Aorta (tissue), 5 donors: Measurements from ENCODE around the gene ARID3A. TPM values are rescaled to one million over a fixed set of nuclear protein-coding genes. Genes with fewer than 3 reads are reported as not detected.

Source experiments
- ATAC-seq: fragments of 200-7000 bp; cut with Tn5 transposase; one replicate; pipeline ENCODE4 v1.9.1; 2022; ENCODE audit warnings: moderate library complexity; ENCODE audit not compliant: low FRiP score
- DNase-seq, 2 donors: peaks; one replicate each; pipeline ENCODE4 v3.0.0-alpha.2; 2020
- H3K27ac ChIP-seq, 2 donors: one replicate each; pipeline ENCODE4 v1.5.1; 2013; ENCODE audit warnings: low read length in 2 of 2, mild to moderate bottlenecking in 2 of 2, moderate library complexity in 2 of 2, control low read depth in 1 of 2, inconsistent platforms in 1 of 2, low read depth in 1 of 2
- H3K27me3 ChIP-seq, 2 donors: one replicate each; pipeline ENCODE4 v1.6.1; 2013; ENCODE audit warnings: control low read depth in 1 of 2, low read length in 1 of 2, mild to moderate bottlenecking in 1 of 2, moderate library complexity in 1 of 2; ENCODE audit not compliant: insufficient read depth in 2 of 2, control insufficient read depth in 1 of 2
- H3K36me3 ChIP-seq, 2 donors: one replicate each; pipeline ENCODE4 v1.6.1; 2013; ENCODE audit warnings: control low read depth in 1 of 2, low read length in 1 of 2, mild to moderate bottlenecking in 1 of 2; ENCODE audit not compliant: insufficient read depth in 2 of 2, control insufficient read depth in 1 of 2
- H3K4me1 ChIP-seq, 2 donors: one replicate each; pipeline ENCODE4 v1.6.1; 2013; ENCODE audit warnings: low read length in 2 of 2, control low read depth in 1 of 2, mild to moderate bottlenecking in 1 of 2, moderate library complexity in 1 of 2; ENCODE audit not compliant: insufficient read depth in 2 of 2, control insufficient read depth in 1 of 2
- H3K4me3 ChIP-seq, 2 donors: one replicate each; pipeline ENCODE4 v1.5.1; 2013; ENCODE audit warnings: low read length in 2 of 2, control low read depth in 1 of 2, mild to moderate bottlenecking in 1 of 2
- H3K9me3 ChIP-seq: one replicate; pipeline ENCODE4 v1.6.1; 2013; ENCODE audit warnings: mild to moderate bottlenecking, low read length; ENCODE audit not compliant: control insufficient read depth
- WGBS, 2 donors: extraction: QIAGEN DNeasy Blood & Tissue Kit; methylation state at CpG; one replicate each; pipeline ENCODE4 v1.1.7; 2013; 5-methylcytosine and 5-hydroxymethylcytosine counted together
- intact Hi-C, 2 donors: fragments of 100-400 bp; cut with DNase I; formaldehyde crosslinking; loops; one replicate each; pipeline versions ENCODE4 v1.14.2 to v1.15.0; 2022
- polyA plus RNA-seq, 2 donors: library from polyadenylated mRNA; stranded (reverse); fragments of 200-250 nt; gene quantifications; one replicate each; pipeline ENCODE4 v1.2.3, GENCODE V29; 2013
- total RNA-seq, 2 donors: library from RNA; stranded (reverse); fragmentation: NEBNext Ultra II Directional; extraction: Animal tissue kit (Norgen Biotek cat#: 25700); gene quantifications; one replicate each; pipeline ENCODE4 v1.2.1, GENCODE V29; 2021
- donor health status: healthy with polysubstance abuse.
- donor health status: Bipolar disorder and iron deficiency.
- donor health status: DM: no; HTN: no; CAD: no.
- donor health status: DM: no; HTN: no; CAD: no.
- donor health status: DM: yes; HTN: yes; CAD: no.

The ARID3A gene
- total and polyA plus RNA-seq, 4 donors: 0.97 to 13.8 (median 5.3) TPM

GRCh38 chr19:1006711-1007398 lies 81.0 kb downstream of the ARID3A start:
- Histone ChIP-seq H3K27me3 (no peaks in the 10 kb centered on the region), H3K4me3 (no peak overlapping the region), H3K9me3 (no peaks in the 10 kb centered on the region), H3K27ac (no peak overlapping the region), H3K36me3 (no peaks in the 10 kb centered on the region), H3K4me1 (no peaks in the 10 kb centered on the region)
- intact Hi-C loops: no loop called here
- no peak for DNase-seq
- WGBS, 2 donors: 69 to 75% methylated on average over 27 of the region's 27 CpGs
- no peak for ATAC-seq

- Histone ChIP-seq H3K27ac (no peak overlapping the region), H3K4me1 (no peaks in the 10 kb centered on the region), H3K4me3 (no peak overlapping the region), H3K27me3 (no peaks in the 10 kb centered on the region), H3K36me3 (no peaks in the 10 kb centered on the region), H3K9me3 (no peaks in the 10 kb centered on the region)
- ATAC-seq: no peak
- 93% methylated on average over 63 to 73 of the region's 73 CpGs for WGBS, 2 donors
- intact Hi-C loops: no loop called here
- DNase-seq: no peak
These were observed 81.8 kb downstream of the ARID3A start for GRCh38 chr19:1007399-1008251.

GRCh38 chr19:1008268-1009040 lies 82.6 kb downstream of the ARID3A start:
- DNase-seq: no peak
- intact Hi-C loops: no loop called here
- ATAC-seq: no peak
- Histone ChIP-seq H3K27ac (no peak overlapping the region), H3K27me3 (no peaks in the 10 kb centered on the region), H3K4me3 (no peak overlapping the region), H3K9me3 (no peaks in the 10 kb centered on the region), H3K4me1 (no peaks in the 10 kb centered on the region), H3K36me3 (no peaks in the 10 kb centered on the region)
- WGBS, 2 donors: 93 to 94% methylated on average over 28 to 45 of the region's 45 CpGs

GRCh38 chr19:1009041-1009980 lies 83.5 kb downstream of the ARID3A start:
- WGBS, 2 donors: 80 to 81% methylated on average over 82 to 92 of the region's 92 CpGs
- DNase-seq (no peak), ATAC-seq (no peak)
- Histone ChIP-seq H3K36me3 (no peaks in the 10 kb centered on the region), H3K27ac (no peak overlapping the region), H3K4me3 (no peak overlapping the region), H3K27me3 (no peaks in the 10 kb centered on the region), H3K9me3 (no peaks in the 10 kb centered on the region), H3K4me1 (no peaks in the 10 kb centered on the region)
- intact Hi-C loops: no loop called here

GRCh38 chr19:1009981-1010538 lies 84.2 kb downstream of the ARID3A start:
- intact Hi-C loops: no loop called here
- no peaks in the 10 kb centered on the region for H3K36me3 ChIP-seq
- DNase-seq: no peak
- ATAC-seq: no peak
- no peaks in the 10 kb centered on the region for H3K27me3 ChIP-seq
- WGBS, 2 donors: 84 to 85% methylated on average over 27 to 29 of the region's 29 CpGs
- no peak overlapping the region for H3K4me3 ChIP-seq
- H3K9me3 ChIP-seq: no peaks in the 10 kb centered on the region
- no peak overlapping the region for H3K27ac ChIP-seq
- H3K4me1 ChIP-seq: no peaks in the 10 kb centered on the region

GRCh38 chr19:1010586-1011510 lies 85.0 kb downstream of the ARID3A start:
- Histone ChIP-seq H3K9me3 (no peaks in the 10 kb centered on the region), H3K4me1 (no peaks in the 10 kb centered on the region), H3K36me3 (no peaks in the 10 kb centered on the region), H3K27me3 (no peaks in the 10 kb centered on the region), H3K27ac (no peak overlapping the region), H3K4me3 (no peak overlapping the region)
- ATAC-seq: no peak
- 91 to 92% methylated on average over 54 to 56 of the region's 56 CpGs for WGBS, 2 donors
- intact Hi-C loops: no loop called here
- no peak for DNase-seq

- DNase-seq: no peak
- no peak overlapping the region for H3K4me3 ChIP-seq
- 94 to 98% methylated on average over 28 to 36 of the region's 36 CpGs for WGBS, 2 donors
- H3K27ac ChIP-seq: no peak overlapping the region
- H3K9me3 ChIP-seq: no peaks in the 10 kb centered on the region
- no peaks in the 10 kb centered on the region for H3K4me1 ChIP-seq
- ATAC-seq: no peak
- intact Hi-C loops: no loop called here
- no peaks in the 10 kb centered on the region for H3K36me3 ChIP-seq
- H3K27me3 ChIP-seq: no peaks in the 10 kb centered on the region
These were observed 86.0 kb downstream of the ARID3A start for GRCh38 chr19:1011831-1012333.
